K562 (cell line): ENCODE measurements around the gene SLC27A4. TPM values are rescaled to one million over a fixed set of nuclear protein-coding genes. Genes with fewer than 3 reads are reported as not detected.

Experiments
- ATAC-seq: fragments of 200-7000 bp; cut with Tn5 transposase; 3 replicates; pipeline ENCODE4 v1.9.1; 2020; ENCODE audit warnings: moderate library complexity
- BruUV-seq: library from RNA; stranded (reverse); fragments of 400-500 nt; replicated peaks from 2 replicates; lab custom pipeline; 2021; lab: Mats Ljungman, UMichigan
- CTCF ChIA-PET: fragments of 300-600 bp; formaldehyde crosslinking; extraction: SDS; loops from one replicate; lab custom pipeline; 2021; ENCODE audit warnings: low intra/inter-chr PET ratio; lab: Yijun Ruan, JAX
- POLR2A ChIA-PET: fragments of 300-600, 350-650 bp; sonication (Branson Sonifier 250); formaldehyde crosslinking; extraction: SDS; loops from one replicate; lab custom pipeline; 2021; ENCODE audit warnings: antibody characterized with exemption, inconsistent platforms; lab: Yijun Ruan, JAX
- DNase-seq, 4 experiments: peaks; one replicate each; pipeline versions ENCODE4 v3.0.0 to v3.0.0-alpha.2; 2011 to 2018; ENCODE audit warnings: low spot score in 3 of 4, mixed read lengths in 3 of 4; ENCODE audit errors: extremely low read depth in 1 of 4
- FAIRE-seq: peaks from 2 replicates; lab custom pipeline; 2011; peaks lifted over from hg19 to GRCh38; lab: Jason Lieb, UNC
- H2AFZ ChIP-seq: 2 replicates; pipeline ENCODE4 v1.6.0; 2011; ENCODE audit warnings: low read depth, low read length, control low read depth, inconsistent platforms
- H3K27ac ChIP-seq: fragments of 200-600 bp; 3 replicates; pipeline ENCODE4 v1.8.0; 2011; ENCODE audit warnings: low read depth, mild to moderate bottlenecking, control low read depth, inconsistent platforms, low read length, moderate library complexity, mixed read lengths; ENCODE audit errors: extremely low read depth
- H3K27me3 ChIP-seq, 2 experiments: fragments of 300-600 bp in 1 of 2; 2 replicates in 1 of 2; 3 replicates in 1 of 2; pipeline versions ENCODE4 v1.6.0 to v1.8.0; 2011; ENCODE audit warnings: inconsistent platforms in 2 of 2, low read length in 2 of 2, mild to moderate bottlenecking in 1 of 2, mixed read lengths in 1 of 2, moderate library complexity in 1 of 2; ENCODE audit not compliant: control insufficient read depth in 2 of 2, insufficient read depth in 2 of 2
- H3K36me3 ChIP-seq: fragments of 300-600 bp; 3 replicates; pipeline ENCODE4 v1.8.0; 2011; ENCODE audit warnings: mild to moderate bottlenecking, low read length, inconsistent platforms; ENCODE audit not compliant: control insufficient read depth, insufficient read depth
- H3K4me1 ChIP-seq, 2 experiments: fragments of 200-600 bp in 1 of 2; replicated peaks in 1 of 2; 2 replicates in 1 of 2; 3 replicates in 1 of 2; pipeline versions ENCODE4 v1.5.1 to v1.8.0; 2011; ENCODE audit warnings: inconsistent platforms in 2 of 2, low read length in 2 of 2, mild to moderate bottlenecking in 1 of 2, mixed read lengths in 1 of 2, moderate library complexity in 1 of 2; ENCODE audit not compliant: control insufficient read depth in 2 of 2, insufficient read depth in 2 of 2
- H3K4me2 ChIP-seq: 2 replicates; pipeline ENCODE4 v1.6.1; 2011; ENCODE audit warnings: low read length, control low read depth, inconsistent platforms, mixed read lengths; ENCODE audit not compliant: insufficient read depth
- H3K4me3 ChIP-seq: fragments of 200-600 bp; sonication (generic), shearing (Covaris generic); 2 replicates; pipeline ENCODE4 v1.5.1; 2016; ENCODE audit warnings: control low read depth, inconsistent platforms
- H3K79me2 ChIP-seq: fragments of 200-600 bp; 3 replicates; pipeline ENCODE4 v1.8.0; 2011; ENCODE audit warnings: low read length, inconsistent platforms; ENCODE audit not compliant: control insufficient read depth, insufficient read depth
- H3K9ac ChIP-seq, 2 experiments: 2 replicates each; pipeline versions ENCODE4 v1.6.0 to v1.6.1; 2011; ENCODE audit warnings: low read depth in 2 of 2, low read length in 2 of 2, control low read depth in 1 of 2, inconsistent platforms in 1 of 2, mild to moderate bottlenecking in 1 of 2, mixed read lengths in 1 of 2; ENCODE audit not compliant: insufficient read depth in 1 of 2
- H3K9me1 ChIP-seq: one replicate; pipeline ENCODE4 v1.6.0; 2011; ENCODE audit warnings: inconsistent platforms, mild to moderate bottlenecking, low read length, moderate library complexity; ENCODE audit not compliant: control insufficient read depth, insufficient read depth
- H3K9me3 ChIP-seq: replicated peaks from 2 replicates; pipeline ENCODE4 v1.5.1; 2011; ENCODE audit warnings: low read depth, low read length, inconsistent platforms; ENCODE audit not compliant: control insufficient read depth, insufficient read depth
- H4K20me1 ChIP-seq: replicated peaks from 2 replicates; pipeline ENCODE4 v1.6.1; 2011; ENCODE audit warnings: low read length, inconsistent platforms, mixed read lengths; ENCODE audit not compliant: control insufficient read depth, insufficient read depth
- USF1 ChIP-seq: sonication (generic); formaldehyde crosslinking; IDR thresholded peaks from 2 replicates; pipeline ENCODE4 v1.9.0; 2022; ENCODE audit warnings: mild to moderate bottlenecking, missing genetic modification reagents
- XRCC4 ChIP-seq: IDR thresholded peaks from one replicate; pipeline ENCODE4 v1.6.1; 2011; ENCODE audit not compliant: insufficient read depth, insufficient read length; ENCODE audit errors: extremely low read depth
- ZBTB33 ChIP-seq: sonication (generic); formaldehyde crosslinking; IDR thresholded peaks from 2 replicates; pipeline ENCODE4 v1.8.1; 2023; ENCODE audit warnings: mild to moderate bottlenecking, missing genetic modification reagents
- WGBS: fragments of 100-300 bp; shearing (Covaris generic); methylation state at CpG from one replicate; pipeline ENCODE4 v1.1.6; 2016; ENCODE audit warnings: low coverage, mixed read lengths; ENCODE audit not compliant: insufficient coverage; ENCODE audit errors: missing lambda C conversion rate; 5-methylcytosine and 5-hydroxymethylcytosine counted together
- in situ Hi-C: fragments of 300-500 bp; cut with MboI; formaldehyde crosslinking; loops from 4 replicates; pipeline ENCODE4 v1.15.0; 2018; ENCODE audit warnings: inconsistent platforms, mixed read lengths
- intact Hi-C: fragments of 100-400 bp; cut with micrococcal nuclease; formaldehyde crosslinking; loops from 2 replicates; pipeline ENCODE4 v1.14.2; 2022
- polyA plus RNA-seq, 8 experiments: library from polyadenylated mRNA; depleted of rRNA in 4 of 8; stranded (reverse) in 5 of 8; unstranded in 3 of 8; fragments of >200 nt; fragmentation: Nextera tagmentation in 2 of 8; fragmentation: Illumina TruSeq in 1 of 8; extraction: Ambion mirVana in 2 of 8; extraction: Trizol in 1 of 8; gene quantifications; 2 replicates each; pipeline versions ENCODE4 v1.2.1 to v1.2.3, GENCODE V29; 2011 to 2014; ENCODE audit warnings: inconsistent platforms in 1 of 8, missing spikeins in 1 of 8
- total RNA-seq, 7 experiments: library from RNA; depleted of rRNA in 6 of 7; stranded (reverse); fragments of >200 nt in 6 of 7; fragmentation: Illumina TruSeq in 2 of 7; extraction: Trizol in 2 of 7; gene quantifications; 2 replicates each; pipeline versions ENCODE4 v1.2.1 to v1.2.3, GENCODE V29; 2011 to 2021; ENCODE audit warnings: low replicate concordance in 1 of 7
- TF ChIP-seq, protein P1 (sequence below): fragments of 250-450 bp; sonication (Bioruptor Pico); IDR thresholded peaks from 2 replicates; pipeline ENCODE4 v1.9.0; 2021; ENCODE audit warnings: mild to moderate bottlenecking, inconsistent platforms
- TF ChIP-seq, protein P2 (sequence below): sonication (generic); formaldehyde crosslinking; IDR thresholded peaks from 2 replicates; pipeline ENCODE4 v1.9.0; 2022; ENCODE audit warnings: mild to moderate bottlenecking, missing genetic modification reagents

Gene SLC27A4
- total and polyA plus RNA-seq, 9 of the 15 experiments (the other 6 are each of a cell fraction or from before 2014, with no cell fraction given) = 0.25 to 35.7 (median 14.0) TPM

DNA sequence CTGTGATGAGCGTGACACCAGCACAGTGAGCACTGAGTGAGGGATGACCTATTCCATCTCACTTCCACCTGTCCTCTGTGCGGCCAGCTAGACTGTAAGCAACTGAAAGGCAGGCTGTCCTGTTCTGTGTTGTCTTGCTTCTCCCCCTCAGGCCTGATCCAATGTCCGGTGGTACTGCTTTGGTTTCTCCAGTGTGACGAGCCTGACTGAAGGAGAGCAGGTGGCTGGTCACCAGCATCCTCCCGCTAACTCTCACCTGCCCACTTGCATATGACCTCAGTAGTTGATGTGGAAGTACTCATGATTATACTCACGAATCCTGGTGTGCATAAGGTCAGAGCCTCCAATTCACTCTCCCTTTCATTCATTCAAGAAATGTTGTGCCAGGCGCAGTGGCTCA, 2.4 kb upstream of the SLC27A4 start:
- CTCF ChIA-PET = no interaction called here
- FAIRE-seq = no peak

More for the DNA sequence above, 2.4 kb upstream of the SLC27A4 start:
- peak in 1 of 4 experiments; percentile 21 for DNase-seq
- intact Hi-C loops (no loop called here), in situ Hi-C loops (no loop called here)
- Histone ChIP-seq H3K27me3 (no peaks in the 10 kb centered on the region), H3K4me2 (no peak overlapping the region), H2AFZ (no peak overlapping the region), H3K9me3 (no peaks in the 10 kb centered on the region), H3K79me2 (peaks cover 17% of the 10 kb centered on the region), H3K4me3 (no peak overlapping the region), H3K9me1 (no peaks in the 10 kb centered on the region), H3K9ac (no peak overlapping the region), H3K4me1 (peaks cover 10 to 23% of the 10 kb centered on the region in 2 experiments; a peak in 4 of 5 replicates), H4K20me1 (no peaks in the 10 kb centered on the region), H3K36me3 (peaks cover 46% of the 10 kb centered on the region), H3K27ac (no peak overlapping the region)
- TF ChIP-seq, protein P1, sequence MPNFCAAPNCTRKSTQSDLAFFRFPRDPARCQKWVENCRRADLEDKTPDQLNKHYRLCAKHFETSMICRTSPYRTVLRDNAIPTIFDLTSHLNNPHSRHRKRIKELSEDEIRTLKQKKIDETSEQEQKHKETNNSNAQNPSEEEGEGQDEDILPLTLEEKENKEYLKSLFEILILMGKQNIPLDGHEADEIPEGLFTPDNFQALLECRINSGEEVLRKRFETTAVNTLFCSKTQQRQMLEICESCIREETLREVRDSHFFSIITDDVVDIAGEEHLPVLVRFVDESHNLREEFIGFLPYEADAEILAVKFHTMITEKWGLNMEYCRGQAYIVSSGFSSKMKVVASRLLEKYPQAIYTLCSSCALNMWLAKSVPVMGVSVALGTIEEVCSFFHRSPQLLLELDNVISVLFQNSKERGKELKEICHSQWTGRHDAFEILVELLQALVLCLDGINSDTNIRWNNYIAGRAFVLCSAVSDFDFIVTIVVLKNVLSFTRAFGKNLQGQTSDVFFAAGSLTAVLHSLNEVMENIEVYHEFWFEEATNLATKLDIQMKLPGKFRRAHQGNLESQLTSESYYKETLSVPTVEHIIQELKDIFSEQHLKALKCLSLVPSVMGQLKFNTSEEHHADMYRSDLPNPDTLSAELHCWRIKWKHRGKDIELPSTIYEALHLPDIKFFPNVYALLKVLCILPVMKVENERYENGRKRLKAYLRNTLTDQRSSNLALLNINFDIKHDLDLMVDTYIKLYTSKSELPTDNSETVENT (CRISPR knock-in tag) = 0 out of 2 replicates have a peak, but pooled peaks have one; percentile 20
- TF ChIP-seq USF1 (CRISPR knock-in tag) = peak; percentile 31; the same call in 1 of the 2 replicates
- no peak for TF ChIP-seq XRCC4
- peak; percentile 87 for TF ChIP-seq ZBTB33 (CRISPR knock-in tag)
- TF ChIP-seq, protein P2, sequence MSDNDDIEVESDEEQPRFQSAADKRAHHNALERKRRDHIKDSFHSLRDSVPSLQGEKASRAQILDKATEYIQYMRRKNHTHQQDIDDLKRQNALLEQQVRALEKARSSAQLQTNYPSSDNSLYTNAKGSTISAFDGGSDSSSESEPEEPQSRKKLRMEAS (CRISPR knock-in tag) = peak; percentile 53; the same call in 1 of the 2 replicates
- no TSS peak for BruUV-seq
- WGBS = 85% methylated on average over 7 of the region's 7 CpGs
- no peak for ATAC-seq
- POLR2A ChIA-PET = interaction anchor here (1.3 to 6.4 kb wide), 3 partner anchors 14 to 131 kb away, joined by 3 to 51 read pairs (median 19); partner anchors contain the start of gene COQ4
